ENCODE results near the gene TOMT.

- no peak for TF ChIP-seq EZH2phosphoT487 (IDR thresholded peaks at IDR 0.05; ENCODE audit: low read depth, severe bottlenecking, unreplicated experiment)
- TF ChIP-seq, protein P1, sequence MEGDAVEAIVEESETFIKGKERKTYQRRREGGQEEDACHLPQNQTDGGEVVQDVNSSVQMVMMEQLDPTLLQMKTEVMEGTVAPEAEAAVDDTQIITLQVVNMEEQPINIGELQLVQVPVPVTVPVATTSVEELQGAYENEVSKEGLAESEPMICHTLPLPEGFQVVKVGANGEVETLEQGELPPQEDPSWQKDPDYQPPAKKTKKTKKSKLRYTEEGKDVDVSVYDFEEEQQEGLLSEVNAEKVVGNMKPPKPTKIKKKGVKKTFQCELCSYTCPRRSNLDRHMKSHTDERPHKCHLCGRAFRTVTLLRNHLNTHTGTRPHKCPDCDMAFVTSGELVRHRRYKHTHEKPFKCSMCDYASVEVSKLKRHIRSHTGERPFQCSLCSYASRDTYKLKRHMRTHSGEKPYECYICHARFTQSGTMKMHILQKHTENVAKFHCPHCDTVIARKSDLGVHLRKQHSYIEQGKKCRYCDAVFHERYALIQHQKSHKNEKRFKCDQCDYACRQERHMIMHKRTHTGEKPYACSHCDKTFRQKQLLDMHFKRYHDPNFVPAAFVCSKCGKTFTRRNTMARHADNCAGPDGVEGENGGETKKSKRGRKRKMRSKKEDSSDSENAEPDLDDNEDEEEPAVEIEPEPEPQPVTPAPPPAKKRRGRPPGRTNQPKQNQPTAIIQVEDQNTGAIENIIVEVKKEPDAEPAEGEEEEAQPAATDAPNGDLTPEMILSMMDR (IDR thresholded peaks at IDR 0.05; ENCODE audit: poor library complexity) = no peak
Measured at GRCh38 chr11:72075756-72076155, 30.0 kb upstream of the TOMT start.

Data from hepatocyte (in vitro differentiated cells).